IMR-90 (cell line): ENCODE results near the gene TRIP4. TPM values are rescaled to one million over a fixed set of nuclear protein-coding genes. Genes with fewer than 3 reads are reported as not detected.

Experiments used
- ATAC-seq: fragments of 200-7000 bp; cut with Tn5 transposase; 2 replicates; pipeline ENCODE4 v1.9.1; 2020; ENCODE audit warnings: low read depth, mild to moderate bottlenecking, moderate library complexity
- BruUV-seq: library from RNA; stranded (reverse); fragments of 400-500 nt; replicated peaks from 2 replicates; lab custom pipeline; 2021; lab: Mats Ljungman, UMichigan
- CTCF ChIA-PET: fragments of 300-600 bp; formaldehyde crosslinking; extraction: SDS; loops from one replicate; lab custom pipeline; 2021; ENCODE audit warnings: antibody characterized with exemption; lab: Yijun Ruan, JAX
- POLR2A ChIA-PET: fragments of 300-600 bp; sonication (Branson Sonifier 250); formaldehyde crosslinking; loops from one replicate; lab custom pipeline; 2022; ENCODE audit warnings: antibody characterized with exemption; ENCODE audit not compliant: unreplicated experiment; lab: Charles Lee
- DNase-seq: peaks from one replicate; pipeline ENCODE4 v3.0.0; 2013
- H2AFZ ChIP-seq: replicated peaks from 2 replicates; pipeline ENCODE3; 2013; ENCODE audit warnings: low read length, mild to moderate bottlenecking; ENCODE audit not compliant: poor library complexity
- H2AK5ac ChIP-seq: 2 replicates; pipeline ENCODE4 v1.6.1; 2013; ENCODE audit warnings: low read depth, low read length, inconsistent platforms
- H2AK9ac ChIP-seq: replicated peaks from 2 replicates; pipeline ENCODE3; 2013; ENCODE audit warnings: mild to moderate bottlenecking, low read depth, low read length, moderate library complexity; ENCODE audit not compliant: poor library complexity
- H2BK120ac ChIP-seq: 2 replicates; pipeline ENCODE4 v1.6.1; 2013; ENCODE audit warnings: low read depth, low read length, inconsistent platforms
- H2BK15ac ChIP-seq: 3 replicates; pipeline ENCODE4 v1.6.1; 2013; ENCODE audit warnings: low read depth, low read length, inconsistent platforms
- H2BK20ac ChIP-seq: 2 replicates; pipeline ENCODE4 v1.6.1; 2013; ENCODE audit warnings: low read depth, mild to moderate bottlenecking, inconsistent platforms, low read length, moderate library complexity
- H2BK5ac ChIP-seq: 2 replicates; pipeline ENCODE4 v1.6.1; 2013; ENCODE audit warnings: mild to moderate bottlenecking, low read depth, low read length, inconsistent platforms; ENCODE audit not compliant: poor library complexity, severe bottlenecking
- H3K14ac ChIP-seq: replicated peaks from 2 replicates; pipeline ENCODE4 v1.6.1; 2013; ENCODE audit warnings: low read depth, low read length, inconsistent platforms
- H3K18ac ChIP-seq: 2 replicates; pipeline ENCODE4 v1.6.1; 2013; ENCODE audit warnings: low read depth, low read length, control low read depth
- H3K23ac ChIP-seq: 2 replicates; pipeline ENCODE4 v1.6.1; 2013; ENCODE audit warnings: low read depth, low read length, inconsistent platforms
- H3K27ac ChIP-seq: 2 replicates; pipeline ENCODE4 v1.5.1; 2013; ENCODE audit warnings: mild to moderate bottlenecking, control low read depth, low read length; ENCODE audit not compliant: insufficient read depth
- H3K27me3 ChIP-seq: 2 replicates; pipeline ENCODE4 v1.6.1; 2013; ENCODE audit warnings: low read length; ENCODE audit not compliant: control insufficient read depth, insufficient read depth
- H3K36me3 ChIP-seq: 2 replicates; pipeline ENCODE4 v1.6.1; 2013; ENCODE audit warnings: low read length, mixed read lengths; ENCODE audit not compliant: control insufficient read depth, insufficient read depth
- H3K4ac ChIP-seq: 2 replicates; pipeline ENCODE4 v1.6.1; 2013; ENCODE audit warnings: low read depth, low read length, inconsistent platforms
- H3K4me1 ChIP-seq: 2 replicates; pipeline ENCODE4 v1.6.1; 2013; ENCODE audit warnings: low read length, mixed read lengths; ENCODE audit not compliant: control insufficient read depth, insufficient read depth
- H3K4me2 ChIP-seq: 2 replicates; pipeline ENCODE4 v1.6.1; 2013; ENCODE audit warnings: low read depth, mild to moderate bottlenecking, control low read depth, low read length, moderate library complexity
- H3K4me3 ChIP-seq: 2 replicates; pipeline ENCODE4 v1.5.1; 2013; ENCODE audit warnings: low read depth, mild to moderate bottlenecking, control low read depth, low read length, moderate library complexity; ENCODE audit not compliant: insufficient read depth
- H3K56ac ChIP-seq: 2 replicates; pipeline ENCODE4 v1.6.1; 2013; ENCODE audit warnings: low read length, inconsistent platforms; ENCODE audit not compliant: insufficient read depth; ENCODE audit errors: extremely low read depth
- H3K79me1 ChIP-seq, 2 experiments: 2 replicates each; pipeline ENCODE4 v1.6.1; 2013; ENCODE audit warnings: low read length in 2 of 2, inconsistent platforms in 1 of 2, low read depth in 1 of 2
- H3K9ac ChIP-seq: 2 replicates; pipeline ENCODE4 v1.6.1; 2013; ENCODE audit warnings: low read depth, low read length, control low read depth
- H3K9me1 ChIP-seq: 2 replicates; pipeline ENCODE4 v1.6.1; 2013; ENCODE audit warnings: low read length, inconsistent platforms; ENCODE audit not compliant: insufficient read depth
- H3K9me3 ChIP-seq: 2 replicates; pipeline ENCODE4 v1.6.1; 2013; ENCODE audit warnings: low read length; ENCODE audit not compliant: control insufficient read depth, insufficient read depth
- H4K20me1 ChIP-seq: 2 replicates; pipeline ENCODE4 v1.6.1; 2013; ENCODE audit warnings: low read length, inconsistent platforms; ENCODE audit not compliant: insufficient read depth
- H4K5ac ChIP-seq: 2 replicates; pipeline ENCODE4 v1.6.1; 2013; ENCODE audit warnings: mild to moderate bottlenecking, low read depth, low read length, control low read depth
- H4K8ac ChIP-seq, 2 experiments: 2 replicates each; pipeline ENCODE4 v1.6.1; 2013; ENCODE audit warnings: low read depth in 2 of 2, low read length in 2 of 2, control low read depth in 1 of 2, inconsistent platforms in 1 of 2
- H4K91ac ChIP-seq: 2 replicates; pipeline ENCODE4 v1.6.1; 2013; ENCODE audit warnings: low read depth, low read length, inconsistent platforms; ENCODE audit not compliant: insufficient read depth
- BHLHE40 ChIP-seq: fragments of 150-350 bp; IDR thresholded peaks from 2 replicates; pipeline ENCODE4 v1.6.1; 2016; ENCODE audit warnings: mild to moderate bottlenecking, low read depth, low read length
- CEBPB ChIP-seq: IDR thresholded peaks from 2 replicates; pipeline ENCODE4 v1.6.1; 2012; ENCODE audit warnings: low read depth, low read length, improper control_type of control experiment
- CHD1 ChIP-seq: IDR thresholded peaks from 2 replicates; pipeline ENCODE4 v1.6.1; 2012; ENCODE audit warnings: low read depth, low read length, improper control_type of control experiment
- FOS ChIP-seq: fragments of 150-350 bp; IDR thresholded peaks from 2 replicates; pipeline ENCODE4 v1.6.1; 2016; ENCODE audit warnings: low read depth, low read length
- MAFK ChIP-seq: IDR thresholded peaks from 2 replicates; pipeline ENCODE4 v1.6.1; 2012; ENCODE audit warnings: low read depth, low read length, improper control_type of control experiment
- MXI1 ChIP-seq: IDR thresholded peaks from 2 replicates; pipeline ENCODE4 v1.6.1; 2012; ENCODE audit warnings: low read depth, mild to moderate bottlenecking, low read length, moderate library complexity, borderline replicate concordance
- RAD21 ChIP-seq: IDR thresholded peaks from 2 replicates; pipeline ENCODE4 v1.6.1; 2012; ENCODE audit warnings: low read length, improper control_type of control experiment
- RCOR1 ChIP-seq: IDR thresholded peaks from 2 replicates; pipeline ENCODE4 v1.6.1; 2012; ENCODE audit warnings: mild to moderate bottlenecking, low read length, improper control_type of control experiment; ENCODE audit not compliant: insufficient replicate concordance
- SMC3 ChIP-seq: fragments of 150-350 bp; IDR thresholded peaks from 2 replicates; pipeline ENCODE4 v1.6.1; 2016; ENCODE audit warnings: low read depth, mild to moderate bottlenecking, antibody characterized with exemption, low read length, moderate library complexity
- WGBS, 2 experiments: methylation state at CpG; one replicate each; pipeline versions ENCODE4 v1.1.5 to v1.1.7; 2013; ENCODE audit warnings: missing lambda C conversion rate in 2 of 2; ENCODE audit not compliant: insufficient read length in 1 of 2; ENCODE audit errors: extremely low coverage in 2 of 2; 5-methylcytosine and 5-hydroxymethylcytosine counted together
- dilution Hi-C: fragments of 300-500 bp; cut with HindIII; formaldehyde crosslinking; loops from one replicate; pipeline ENCODE4 v1.14.3; 2018; ENCODE audit warnings: low sequenced_read_pairs; ENCODE audit not compliant: unreplicated experiment
- in situ Hi-C: fragments of 300-500 bp; cut with MboI; formaldehyde crosslinking; loops from 3 replicates; pipeline ENCODE4 v1.14.3; 2019; ENCODE audit warnings: low sequenced_read_pairs, inconsistent platforms, mixed read lengths
- intact Hi-C: fragments of 100-400 bp; cut with micrococcal nuclease; formaldehyde crosslinking; loops from 2 replicates; pipeline ENCODE4 v1.10.0; 2022
- polyA plus RNA-seq, 3 experiments: library from polyadenylated mRNA; depleted of rRNA; stranded (reverse); fragments of >200 nt; gene quantifications; 2 replicates each; pipeline ENCODE4 v1.2.3, GENCODE V29; 2012; ENCODE audit warnings: low replicate concordance in 1 of 3
- total RNA-seq: library from RNA; depleted of rRNA; stranded (reverse); fragments of >200 nt; gene quantifications from 2 replicates; pipeline ENCODE4 v1.2.3, GENCODE V29; 2012
- TF ChIP-seq, protein P1 (sequence below): fragments of 150-350 bp; IDR thresholded peaks from 2 replicates; pipeline ENCODE4 v1.6.1; 2016; ENCODE audit warnings: low read depth, mild to moderate bottlenecking, low read length, moderate library complexity, borderline replicate concordance
- TF ChIP-seq, protein P2 (sequence below): conservative IDR thresholded peaks from 2 replicates; pipeline ENCODE4 v1.5.1; 2012; ENCODE audit warnings: mild to moderate bottlenecking, low read depth, low read length, improper control_type of control experiment

The TRIP4 gene
- total and polyA plus RNA-seq, 2 of the 4 experiments (the other 2 are of a cell fraction): 13.1 to 19.4 TPM

DNA sequence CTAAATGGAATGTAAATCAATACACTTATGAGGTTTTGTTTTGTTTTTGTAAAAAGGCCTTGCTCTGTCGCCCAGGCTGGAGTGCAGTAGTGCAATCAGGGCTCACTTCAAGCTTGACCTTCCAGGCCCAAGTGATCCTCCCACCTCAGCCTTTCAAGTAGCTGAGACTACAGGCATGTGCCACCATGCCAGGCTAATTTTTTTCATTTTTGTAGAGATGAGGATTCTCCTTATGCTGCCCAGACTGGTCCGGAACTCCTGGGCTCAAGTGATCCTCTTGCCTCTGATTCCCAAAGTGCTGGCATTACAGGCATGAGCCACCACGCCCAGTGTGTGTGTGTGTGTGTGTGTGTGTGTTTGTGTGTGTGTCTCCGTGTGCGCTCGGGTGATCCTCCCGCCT lies 1.3 kb upstream of the TRIP4 start:
- H2BK120ac ChIP-seq: no peak overlapping the region
- CTCF ChIA-PET: no interaction called here

More for the DNA sequence above, 1.3 kb upstream of the TRIP4 start:
- in situ Hi-C loops (no loop called here), intact Hi-C loops (loop anchor here (2.0 kb wide), 1 partner anchor 29 kb away; the partner anchor contains the start of gene CSNK1G1), dilution Hi-C loops (no loop called here)
- Histone ChIP-seq H2AFZ (no peak overlapping the region), H3K9me3 (no peaks in the 10 kb centered on the region), H3K9ac (no peak overlapping the region), H2BK20ac (no peak overlapping the region), H3K79me1 (peaks cover 6 to 22% of the 10 kb centered on the region in 2 experiments; a peak in 3 of 4 replicates), H3K4me3 (no peak overlapping the region), H2AK9ac (no peak overlapping the region), H3K4me2 (no peak overlapping the region), H3K56ac (no peak overlapping the region), H2AK5ac (no peak overlapping the region), H3K18ac (no peak overlapping the region), H3K4ac (no peak overlapping the region), H3K23ac (no peak overlapping the region), H4K5ac (no peak overlapping the region), H3K4me1 (0 out of 2 replicates have a peak, but pooled peaks cover 1% of the 10 kb centered on the region), H3K27me3 (no peaks in the 10 kb centered on the region), H4K8ac (no peak overlapping the region; a peak in 1 of 4 replicates), H3K9me1 (peaks cover 6% of the 10 kb centered on the region), H2BK5ac (no peak overlapping the region), H3K27ac (no peak overlapping the region), H4K91ac (no peak overlapping the region), H3K36me3 (no peaks in the 10 kb centered on the region), H2BK15ac (no peak overlapping the region), H4K20me1 (no peaks in the 10 kb centered on the region), H3K14ac (no peak overlapping the region)
- POLR2A ChIA-PET: no interaction called here
- TF ChIP-seq BHLHE40 (no peak), MAFK (no peak), RAD21 (no peak), SMC3 (no peak), CHD1 (no peak), RCOR1 (no peak), FOS (no peak), CEBPB (no peak), MXI1 (no peak)
- TF ChIP-seq, protein P1, sequence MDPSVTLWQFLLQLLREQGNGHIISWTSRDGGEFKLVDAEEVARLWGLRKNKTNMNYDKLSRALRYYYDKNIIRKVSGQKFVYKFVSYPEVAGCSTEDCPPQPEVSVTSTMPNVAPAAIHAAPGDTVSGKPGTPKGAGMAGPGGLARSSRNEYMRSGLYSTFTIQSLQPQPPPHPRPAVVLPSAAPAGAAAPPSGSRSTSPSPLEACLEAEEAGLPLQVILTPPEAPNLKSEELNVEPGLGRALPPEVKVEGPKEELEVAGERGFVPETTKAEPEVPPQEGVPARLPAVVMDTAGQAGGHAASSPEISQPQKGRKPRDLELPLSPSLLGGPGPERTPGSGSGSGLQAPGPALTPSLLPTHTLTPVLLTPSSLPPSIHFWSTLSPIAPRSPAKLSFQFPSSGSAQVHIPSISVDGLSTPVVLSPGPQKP: no peak
- TF ChIP-seq, protein P2, sequence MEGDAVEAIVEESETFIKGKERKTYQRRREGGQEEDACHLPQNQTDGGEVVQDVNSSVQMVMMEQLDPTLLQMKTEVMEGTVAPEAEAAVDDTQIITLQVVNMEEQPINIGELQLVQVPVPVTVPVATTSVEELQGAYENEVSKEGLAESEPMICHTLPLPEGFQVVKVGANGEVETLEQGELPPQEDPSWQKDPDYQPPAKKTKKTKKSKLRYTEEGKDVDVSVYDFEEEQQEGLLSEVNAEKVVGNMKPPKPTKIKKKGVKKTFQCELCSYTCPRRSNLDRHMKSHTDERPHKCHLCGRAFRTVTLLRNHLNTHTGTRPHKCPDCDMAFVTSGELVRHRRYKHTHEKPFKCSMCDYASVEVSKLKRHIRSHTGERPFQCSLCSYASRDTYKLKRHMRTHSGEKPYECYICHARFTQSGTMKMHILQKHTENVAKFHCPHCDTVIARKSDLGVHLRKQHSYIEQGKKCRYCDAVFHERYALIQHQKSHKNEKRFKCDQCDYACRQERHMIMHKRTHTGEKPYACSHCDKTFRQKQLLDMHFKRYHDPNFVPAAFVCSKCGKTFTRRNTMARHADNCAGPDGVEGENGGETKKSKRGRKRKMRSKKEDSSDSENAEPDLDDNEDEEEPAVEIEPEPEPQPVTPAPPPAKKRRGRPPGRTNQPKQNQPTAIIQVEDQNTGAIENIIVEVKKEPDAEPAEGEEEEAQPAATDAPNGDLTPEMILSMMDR: no peak
- no TSS peak for BruUV-seq
- ATAC-seq (no peak), DNase-seq (no peak)
- WGBS, 2 experiments: no CpG with 5 or more reads among the region's 7 CpGs
